ENCODE data around the gene LRRTM4. TPM values are rescaled to one million over a fixed set of nuclear protein-coding genes. Genes with fewer than 3 reads are reported as not detected.

The LRRTM4 gene
- total and polyA plus RNA-seq, 2 donors from 2014 or later = 0.19 TPM; not detected in 1

DNA sequence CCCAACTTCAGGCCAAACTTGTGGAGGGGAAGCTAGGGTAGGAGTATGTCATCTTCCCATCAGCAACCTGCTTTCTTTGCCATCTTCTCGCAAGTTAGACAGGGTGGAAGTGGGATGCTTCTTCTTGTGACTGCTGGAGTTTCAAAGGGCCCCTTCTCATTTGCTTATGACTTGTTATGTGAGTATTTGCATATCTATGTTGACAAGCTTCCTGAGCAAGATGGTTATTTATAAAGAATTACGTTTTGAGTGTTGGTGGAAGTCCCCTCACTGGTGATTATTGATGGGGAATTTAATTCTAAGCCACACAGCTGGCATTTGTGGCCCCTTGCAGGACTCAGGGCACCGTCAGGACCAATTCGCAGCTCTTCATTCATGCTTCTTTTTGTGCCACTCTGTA lies 791.0 kb downstream of the LRRTM4 start:
- H3K27me3 ChIP-seq (ENCODE audit: control insufficient read depth, insufficient read depth, low read length) = no peaks in the 10 kb centered on the region
- H3K4me3 ChIP-seq (ENCODE audit: low read length in 3 of 3) = no peak overlapping the region
- H3K27ac ChIP-seq (ENCODE audit: low read depth in 2 of 2, low read length in 2 of 2) = no peak overlapping the region
- no peak for FAIRE-seq
- no peaks in the 10 kb centered on the region for H3K36me3 ChIP-seq (ENCODE audit: control insufficient read depth in 2 of 3, insufficient read depth in 3 of 3, low read length in 3 of 3)
- H3K9ac ChIP-seq (ENCODE audit: low read length in 3 of 3) = no peak overlapping the region
- TF ChIP-seq, protein P1, sequence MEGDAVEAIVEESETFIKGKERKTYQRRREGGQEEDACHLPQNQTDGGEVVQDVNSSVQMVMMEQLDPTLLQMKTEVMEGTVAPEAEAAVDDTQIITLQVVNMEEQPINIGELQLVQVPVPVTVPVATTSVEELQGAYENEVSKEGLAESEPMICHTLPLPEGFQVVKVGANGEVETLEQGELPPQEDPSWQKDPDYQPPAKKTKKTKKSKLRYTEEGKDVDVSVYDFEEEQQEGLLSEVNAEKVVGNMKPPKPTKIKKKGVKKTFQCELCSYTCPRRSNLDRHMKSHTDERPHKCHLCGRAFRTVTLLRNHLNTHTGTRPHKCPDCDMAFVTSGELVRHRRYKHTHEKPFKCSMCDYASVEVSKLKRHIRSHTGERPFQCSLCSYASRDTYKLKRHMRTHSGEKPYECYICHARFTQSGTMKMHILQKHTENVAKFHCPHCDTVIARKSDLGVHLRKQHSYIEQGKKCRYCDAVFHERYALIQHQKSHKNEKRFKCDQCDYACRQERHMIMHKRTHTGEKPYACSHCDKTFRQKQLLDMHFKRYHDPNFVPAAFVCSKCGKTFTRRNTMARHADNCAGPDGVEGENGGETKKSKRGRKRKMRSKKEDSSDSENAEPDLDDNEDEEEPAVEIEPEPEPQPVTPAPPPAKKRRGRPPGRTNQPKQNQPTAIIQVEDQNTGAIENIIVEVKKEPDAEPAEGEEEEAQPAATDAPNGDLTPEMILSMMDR (IDR thresholded peaks at IDR 0.05; ENCODE audit: borderline replicate concordance, extremely low read depth, insufficient read depth) = no peak
- H3K4me1 ChIP-seq (ENCODE audit: control insufficient read depth in 2 of 3, insufficient read depth in 2 of 3, low read depth in 1 of 3, low read length in 3 of 3) = no peaks in the 10 kb centered on the region
- intact Hi-C loops (cut with DNase I) = no loop called here
- no peaks in the 10 kb centered on the region for H3K9me3 ChIP-seq (ENCODE audit: control insufficient read depth in 2 of 3, insufficient read depth in 1 of 3, low read length in 3 of 3)
- DNase-seq = no peak

DNA sequence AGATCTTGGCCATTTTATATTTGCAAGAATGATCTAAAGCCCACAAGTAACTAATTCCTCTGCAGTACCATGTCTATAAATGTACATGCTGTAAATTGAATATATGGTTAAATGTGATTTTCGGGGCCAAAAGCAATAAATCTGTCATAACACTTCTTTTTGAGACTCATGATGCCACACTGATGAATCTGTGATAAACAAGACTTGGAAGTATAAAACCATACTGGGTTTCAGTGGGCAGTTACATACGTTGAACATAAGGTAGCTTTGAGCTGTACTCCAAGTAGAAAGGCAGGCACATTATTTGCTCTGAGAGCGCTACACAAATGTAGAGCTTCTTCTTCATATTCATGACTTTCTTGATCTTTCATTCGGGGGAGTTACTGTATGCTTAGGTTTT lies 792.2 kb downstream of the LRRTM4 start:
- intact Hi-C loops (cut with DNase I) = no loop called here
- no peak for FAIRE-seq

DNA sequence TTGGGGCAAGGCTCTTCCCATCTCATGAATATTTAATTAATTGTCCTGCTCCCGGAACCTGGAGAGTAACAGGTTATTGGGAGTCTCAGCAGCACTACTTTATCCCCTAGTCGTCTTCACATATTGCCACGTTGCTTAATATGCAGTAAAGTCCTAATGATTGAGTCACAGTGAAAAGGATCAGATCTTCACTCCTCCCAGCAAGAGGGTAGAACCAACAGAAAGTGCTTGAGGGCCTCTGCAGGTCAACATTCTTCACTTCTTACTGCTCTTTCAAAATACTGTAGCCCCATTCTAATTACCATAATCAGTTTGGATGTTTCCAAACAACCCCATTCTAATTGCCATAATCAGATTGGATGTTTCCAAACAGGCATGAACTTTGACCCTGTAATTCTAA lies 801.0 kb downstream of the LRRTM4 start:
- Histone ChIP-seq H3K27me3 (ENCODE audit: control insufficient read depth, insufficient read depth, low read length) (no peaks in the 10 kb centered on the region), H3K4me1 (ENCODE audit: control insufficient read depth in 2 of 3, insufficient read depth in 2 of 3, low read depth in 1 of 3, low read length in 3 of 3) (no peaks in the 10 kb centered on the region), H3K27ac (ENCODE audit: low read depth in 2 of 2, low read length in 2 of 2) (no peak overlapping the region), H3K9ac (ENCODE audit: low read length in 3 of 3) (no peak overlapping the region), H3K36me3 (ENCODE audit: control insufficient read depth in 2 of 3, insufficient read depth in 3 of 3, low read length in 3 of 3) (no peaks in the 10 kb centered on the region), H3K4me3 (ENCODE audit: low read length in 3 of 3) (no peak overlapping the region), H3K9me3 (ENCODE audit: control insufficient read depth in 2 of 3, insufficient read depth in 1 of 3, low read length in 3 of 3) (no peaks in the 10 kb centered on the region)
- FAIRE-seq = no peak
- TF ChIP-seq, protein P1 (IDR thresholded peaks at IDR 0.05; ENCODE audit: borderline replicate concordance, extremely low read depth, insufficient read depth) = no peak
- intact Hi-C loops (cut with DNase I) = no loop called here
- DNase-seq = no peak

More for the DNA sequence above, 792.2 kb downstream of the LRRTM4 start:
- no peaks in the 10 kb centered on the region for H3K9me3 ChIP-seq (ENCODE audit: control insufficient read depth in 2 of 3, insufficient read depth in 1 of 3, low read length in 3 of 3)
- H3K27ac ChIP-seq (ENCODE audit: low read depth in 2 of 2, low read length in 2 of 2) = no peak overlapping the region
- TF ChIP-seq, protein P1 (IDR thresholded peaks at IDR 0.05; ENCODE audit: borderline replicate concordance, extremely low read depth, insufficient read depth) = no peak
- no peaks in the 10 kb centered on the region for H3K4me1 ChIP-seq (ENCODE audit: control insufficient read depth in 2 of 3, insufficient read depth in 2 of 3, low read depth in 1 of 3, low read length in 3 of 3)
- DNase-seq = no peak
- no peak overlapping the region for H3K4me3 ChIP-seq (ENCODE audit: low read length in 3 of 3)
- no peaks in the 10 kb centered on the region for H3K36me3 ChIP-seq (ENCODE audit: control insufficient read depth in 2 of 3, insufficient read depth in 3 of 3, low read length in 3 of 3)
- H3K9ac ChIP-seq (ENCODE audit: low read length in 3 of 3) = no peak overlapping the region
- H3K27me3 ChIP-seq (ENCODE audit: control insufficient read depth, insufficient read depth, low read length) = no peaks in the 10 kb centered on the region

DNA sequence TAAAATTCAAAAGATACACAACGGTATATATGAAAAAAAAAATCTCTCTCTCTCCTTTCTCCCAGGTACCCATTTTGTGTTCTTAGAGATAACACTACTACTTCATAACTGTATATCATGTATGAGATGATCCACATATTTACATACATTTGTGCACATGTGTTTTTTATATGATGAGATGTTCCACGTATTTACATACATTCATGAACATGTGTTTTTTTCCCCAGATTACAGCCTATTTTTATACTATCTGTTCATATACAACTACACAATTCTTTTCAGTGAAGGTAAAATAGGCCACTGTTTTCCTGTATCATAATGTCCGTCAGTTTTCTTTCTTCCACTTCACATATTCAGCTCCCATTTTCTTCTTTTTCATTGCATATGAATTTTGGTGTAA lies 808.9 kb downstream of the LRRTM4 start:
- FAIRE-seq (no peak), DNase-seq (no peak)
- no peaks in the 10 kb centered on the region for H3K36me3 ChIP-seq (ENCODE audit: control insufficient read depth in 2 of 3, insufficient read depth in 3 of 3, low read length in 3 of 3)
- TF ChIP-seq, protein P1 (IDR thresholded peaks at IDR 0.05; ENCODE audit: borderline replicate concordance, extremely low read depth, insufficient read depth) = no peak
- no peak overlapping the region for H3K9ac ChIP-seq (ENCODE audit: low read length in 3 of 3)
- no peaks in the 10 kb centered on the region for H3K27me3 ChIP-seq (ENCODE audit: control insufficient read depth, insufficient read depth, low read length)
- no peak overlapping the region for H3K4me3 ChIP-seq (ENCODE audit: low read length in 3 of 3)
- no peaks in the 10 kb centered on the region for H3K9me3 ChIP-seq (ENCODE audit: control insufficient read depth in 2 of 3, insufficient read depth in 1 of 3, low read length in 3 of 3)
- no peak overlapping the region for H3K27ac ChIP-seq (ENCODE audit: low read depth in 2 of 2, low read length in 2 of 2)
- intact Hi-C loops (cut with DNase I) = no loop called here
- H3K4me1 ChIP-seq (ENCODE audit: control insufficient read depth in 2 of 3, insufficient read depth in 2 of 3, low read depth in 1 of 3, low read length in 3 of 3) = no peaks in the 10 kb centered on the region
